Liver (tissue), 9 donors: ENCODE measurements around the gene TNP2. TPM values are rescaled to one million over a fixed set of nuclear protein-coding genes. Genes with fewer than 3 reads are reported as not detected.

Experiments
- DNase-seq: peaks from one replicate; pipeline ENCODE4 v3.0.0-alpha.2; 2017; ENCODE audit warnings: low spot score
- H3K27ac ChIP-seq, 2 donors: one replicate each; pipeline ENCODE4 v1.7.0; 2013; ENCODE audit warnings: inconsistent platforms in 2 of 2, low read length in 2 of 2, control low read depth in 1 of 2, low read depth in 1 of 2, mild to moderate bottlenecking in 1 of 2
- H3K27me3 ChIP-seq, 4 donors: one replicate each; pipeline versions ENCODE4 v1.6.1 to v1.7.0; 2013; ENCODE audit warnings: low read length in 3 of 4, inconsistent platforms in 1 of 4, mild to moderate bottlenecking in 1 of 4, moderate library complexity in 1 of 4; ENCODE audit not compliant: control insufficient read depth in 4 of 4, insufficient read depth in 4 of 4
- H3K36me3 ChIP-seq, 4 donors: one replicate each; pipeline versions ENCODE4 v1.6.1 to v1.7.0; 2013; ENCODE audit warnings: low read length in 3 of 4, mild to moderate bottlenecking in 3 of 4, low read depth in 1 of 4, moderate library complexity in 1 of 4; ENCODE audit not compliant: control insufficient read depth in 4 of 4, insufficient read depth in 3 of 4
- H3K4me1 ChIP-seq, 4 donors: one replicate each; pipeline versions ENCODE4 v1.6.1 to v1.7.0; 2013; ENCODE audit warnings: low read length in 3 of 4, mild to moderate bottlenecking in 3 of 4, moderate library complexity in 1 of 4; ENCODE audit not compliant: control insufficient read depth in 4 of 4, insufficient read depth in 4 of 4
- H3K4me3 ChIP-seq, 3 donors: one replicate each; pipeline versions ENCODE4 v1.6.1 to v1.7.0; 2013; ENCODE audit warnings: low read length in 3 of 3, control low read depth in 1 of 3, low read depth in 1 of 3, mild to moderate bottlenecking in 1 of 3
- H3K9ac ChIP-seq, 2 donors: one replicate each; pipeline ENCODE4 v1.7.0; 2013; ENCODE audit warnings: low read length in 2 of 2, mild to moderate bottlenecking in 2 of 2, moderate library complexity in 2 of 2, control low read depth in 1 of 2, low read depth in 1 of 2
- H3K9me3 ChIP-seq, 4 donors: one replicate each; pipeline versions ENCODE4 v1.6.1 to v1.7.0; 2013; ENCODE audit warnings: low read length in 3 of 4; ENCODE audit not compliant: control insufficient read depth in 4 of 4
- ATF3 ChIP-seq: IDR thresholded peaks from 2 replicates; pipeline ENCODE4 v1.6.1; 2016; ENCODE audit warnings: antibody characterized with exemption
- CTCF ChIP-seq: fragments of 150-350 bp; IDR thresholded peaks from 2 replicates; pipeline ENCODE4 v1.5.1; 2017; ENCODE audit warnings: improper control_type of control experiment, low read depth, low read length; ENCODE audit not compliant: missing input control
- EGR1 ChIP-seq, 2 donors: IDR thresholded peaks; 2 replicates each; pipeline ENCODE4 v1.6.1; 2016 to 2018; ENCODE audit warnings: antibody characterized with exemption in 2 of 2, low read depth in 2 of 2
- FOXA1 ChIP-seq: IDR thresholded peaks from 2 replicates; pipeline ENCODE4 v1.6.1; 2016; ENCODE audit warnings: antibody characterized with exemption
- FOXA2 ChIP-seq: IDR thresholded peaks from 2 replicates; pipeline ENCODE4 v1.6.1; 2016; ENCODE audit warnings: antibody characterized with exemption
- GABPA ChIP-seq, 2 donors: IDR thresholded peaks in 1 of 2; conservative IDR thresholded peaks in 1 of 2; 2 replicates each; pipeline ENCODE4 v1.6.1; 2016; ENCODE audit warnings: antibody characterized with exemption in 2 of 2, mild to moderate bottlenecking in 1 of 2, moderate library complexity in 1 of 2
- HNF4A ChIP-seq, 2 donors: conservative IDR thresholded peaks; 2 replicates each; pipeline ENCODE4 v1.6.1; 2016; ENCODE audit warnings: antibody characterized with exemption in 2 of 2, mild to moderate bottlenecking in 2 of 2
- HNF4G ChIP-seq: IDR thresholded peaks from 2 replicates; pipeline ENCODE4 v1.6.1; 2016; ENCODE audit warnings: antibody characterized with exemption
- JUND ChIP-seq, 2 donors: IDR thresholded peaks; 2 replicates each; pipeline ENCODE4 v1.6.1; 2016; ENCODE audit warnings: antibody characterized with exemption in 2 of 2
- MAX ChIP-seq: IDR thresholded peaks from 2 replicates; pipeline ENCODE4 v1.6.1; 2016; ENCODE audit warnings: antibody characterized with exemption
- NR2F2 ChIP-seq: IDR thresholded peaks from 2 replicates; pipeline ENCODE4 v1.6.1; 2016; ENCODE audit warnings: antibody characterized with exemption
- RAD21 ChIP-seq, 2 donors: IDR thresholded peaks; 2 replicates each; pipeline ENCODE4 v1.6.1; 2016; ENCODE audit warnings: antibody characterized with exemption in 2 of 2, mild to moderate bottlenecking in 2 of 2
- REST ChIP-seq: IDR thresholded peaks from 2 replicates; pipeline ENCODE4 v1.6.1; 2016; ENCODE audit warnings: antibody characterized with exemption, mild to moderate bottlenecking
- RXRA ChIP-seq, 2 donors: IDR thresholded peaks; 2 replicates each; pipeline ENCODE4 v1.6.1; 2017 to 2018; ENCODE audit warnings: antibody characterized with exemption in 2 of 2, mild to moderate bottlenecking in 1 of 2
- SP1 ChIP-seq: IDR thresholded peaks from 2 replicates; pipeline ENCODE4 v1.6.1; 2018; ENCODE audit warnings: antibody characterized with exemption, mild to moderate bottlenecking
- TAF1 ChIP-seq: conservative IDR thresholded peaks from 2 replicates; pipeline ENCODE4 v1.6.1; 2016; ENCODE audit warnings: antibody characterized with exemption, mild to moderate bottlenecking
- ZBTB33 ChIP-seq: IDR thresholded peaks from 2 replicates; pipeline ENCODE4 v1.6.1; 2016; ENCODE audit warnings: antibody characterized with exemption
- WGBS: extraction: QIAGEN DNeasy Blood & Tissue Kit; methylation state at CpG from one replicate; pipeline ENCODE4 v1.1.7; 2013; 5-methylcytosine and 5-hydroxymethylcytosine counted together
- polyA plus RNA-seq, 2 donors: library from polyadenylated mRNA; stranded (reverse) in 1 of 2; unstranded in 1 of 2; fragments of 200-250 nt in 1 of 2; fragments of >200 nt in 1 of 2; fragmentation: Nextera tagmentation in 1 of 2; extraction: Ambion mirVana in 1 of 2; gene quantifications; one replicate each; pipeline versions ENCODE4 v1.2.1 to v1.2.3, GENCODE V29; 2013 to 2015
- total RNA-seq, 2 donors: library from RNA; depleted of rRNA; stranded (reverse); fragments of >200 nt; gene quantifications; one replicate each; pipeline ENCODE4 v1.2.3, GENCODE V29; 2014
- donor health status: healthy.
- donor health status: healthy.
- donor health status: healthy.
- donor health status: healthy.
- donor health status: healthy.

Gene TNP2
- total and polyA plus RNA-seq, 4 donors = not detected

GRCh38 chr16:11302977-11303376 is 33.9 kb upstream of the TNP2 start:
- H3K27ac ChIP-seq = no peak overlapping the region
- no peaks in the 10 kb centered on the region for H3K36me3 ChIP-seq
- H3K4me3 ChIP-seq = no peak overlapping the region
- no peak for TF ChIP-seq EGR1 (IDR thresholded peaks at IDR 0.05; ENCODE audit: low read depth in 2 of 2)
- TF ChIP-seq SP1 = no peak
- no peak for TF ChIP-seq TAF1
- TF ChIP-seq FOXA1 = no peak
- no peak for TF ChIP-seq ZBTB33
- TF ChIP-seq RAD21 (IDR thresholded peaks at IDR 0.05) = no peak
- TF ChIP-seq CTCF = no peak
- no peak for TF ChIP-seq NR2F2
- TF ChIP-seq GABPA (IDR thresholded peaks at IDR 0.05 in 1 of 2, conservative IDR thresholded peaks at IDR 0.05 in 1 of 2) = no peak
- H3K9ac ChIP-seq = no peak overlapping the region
- H3K4me1 ChIP-seq = peaks cover 0 to 5% (median 1%) of the 10 kb centered on the region in 4 donors
- 75% methylated on average over 4 of the region's 4 CpGs for WGBS
- H3K9me3 ChIP-seq = no peaks in the 10 kb centered on the region
- DNase-seq = no peak
- H3K27me3 ChIP-seq = no peaks in the 10 kb centered on the region

- no peak for DNase-seq
- no peaks in the 10 kb centered on the region for H3K27me3 ChIP-seq
- TF ChIP-seq ZBTB33 (no peak), HNF4G (no peak), NR2F2 (no peak), FOXA2 (no peak), MAX (no peak), HNF4A (conservative IDR thresholded peaks at IDR 0.05) (no peak), GABPA (IDR thresholded peaks at IDR 0.05 in 1 of 2, conservative IDR thresholded peaks at IDR 0.05 in 1 of 2) (no peak), TAF1 (no peak), CTCF (no peak), JUND (IDR thresholded peaks at IDR 0.05) (no peak), RAD21 (IDR thresholded peaks at IDR 0.05) (no peak), EGR1 (IDR thresholded peaks at IDR 0.05; ENCODE audit: low read depth in 2 of 2) (no peak), SP1 (no peak), ATF3 (no peak), RXRA (IDR thresholded peaks at IDR 0.05) (no peak), REST (no peak)
- H3K4me1 ChIP-seq = peaks cover 6 to 11% (median 8%) of the 10 kb centered on the region in 4 donors
- 90% methylated on average over 4 of the region's 4 CpGs for WGBS
- H3K9ac ChIP-seq = no peak overlapping the region
- H3K36me3 ChIP-seq = no peaks in the 10 kb centered on the region
- no peak overlapping the region for H3K4me3 ChIP-seq
- no peak overlapping the region for H3K27ac ChIP-seq
- H3K9me3 ChIP-seq = no peaks in the 10 kb centered on the region
Observed at GRCh38 chr16:11301645-11302501, 32.7 kb upstream of the TNP2 start.
